ENCODE results near the gene PERCC1.

The PERCC1 gene

GRCh38 chr16:1429012-1429411, 1.9 kb upstream of the PERCC1 start:
- H3K4me3 ChIP-seq = no peak overlapping the region
- no peak for TF ChIP-seq CTCF (IDR thresholded peaks at IDR 0.05)

GRCh38 chr16:1429631-1430030, 1.2 kb upstream of the PERCC1 start:
- DNase-seq (ENCODE audit: low spot score) = no peak
- H3K27ac ChIP-seq = no peak overlapping the region
- no peak for TF ChIP-seq CTCF (IDR thresholded peaks at IDR 0.05)
- no peak overlapping the region for H3K4me3 ChIP-seq

More at GRCh38 chr16:1429012-1429411, 1.9 kb upstream of the PERCC1 start:
- DNase-seq (ENCODE audit: low spot score) = no peak
- no peak overlapping the region for H3K27ac ChIP-seq

DNA sequence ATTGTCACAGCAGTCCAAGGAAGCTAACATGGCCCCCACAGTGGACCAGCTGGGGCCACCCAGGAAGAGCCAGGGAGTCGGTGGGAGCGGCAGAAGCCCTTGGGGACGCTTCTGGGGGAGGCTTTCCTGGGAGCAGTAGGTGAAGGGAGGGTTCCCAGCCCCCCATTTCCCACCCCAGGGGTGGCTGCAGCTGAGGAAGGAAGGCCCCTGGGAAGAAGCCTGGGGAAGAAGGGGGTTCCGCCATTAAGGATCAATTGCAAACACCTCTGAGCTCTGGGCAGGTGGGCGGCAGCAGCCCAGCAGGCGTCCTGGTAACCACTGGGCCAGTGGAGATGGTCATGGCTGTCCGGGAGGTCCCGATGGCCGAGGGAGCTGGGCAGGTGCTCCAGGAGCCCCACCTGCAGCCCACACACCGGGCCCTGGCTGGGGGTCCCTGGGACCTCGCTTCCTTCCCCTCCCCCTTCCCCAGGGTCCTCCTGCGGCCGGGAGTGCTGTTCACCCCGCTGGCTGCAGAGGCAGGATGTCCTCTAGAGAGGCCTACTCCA, 592 bp upstream of the PERCC1 start:
- H3K27ac ChIP-seq = no peak overlapping the region
- no peak for DNase-seq (ENCODE audit: low spot score)
- no peak for TF ChIP-seq CTCF (IDR thresholded peaks at IDR 0.05)
- no peak overlapping the region for H3K4me3 ChIP-seq

GRCh38 chr16:1431497-1432270, 806 bp downstream of the PERCC1 start:
- H3K4me3 ChIP-seq = no peak overlapping the region
- TF ChIP-seq CTCF (IDR thresholded peaks at IDR 0.05) = no peak
- H3K27ac ChIP-seq = no peak overlapping the region
- no peak for DNase-seq (ENCODE audit: low spot score)

DNA sequence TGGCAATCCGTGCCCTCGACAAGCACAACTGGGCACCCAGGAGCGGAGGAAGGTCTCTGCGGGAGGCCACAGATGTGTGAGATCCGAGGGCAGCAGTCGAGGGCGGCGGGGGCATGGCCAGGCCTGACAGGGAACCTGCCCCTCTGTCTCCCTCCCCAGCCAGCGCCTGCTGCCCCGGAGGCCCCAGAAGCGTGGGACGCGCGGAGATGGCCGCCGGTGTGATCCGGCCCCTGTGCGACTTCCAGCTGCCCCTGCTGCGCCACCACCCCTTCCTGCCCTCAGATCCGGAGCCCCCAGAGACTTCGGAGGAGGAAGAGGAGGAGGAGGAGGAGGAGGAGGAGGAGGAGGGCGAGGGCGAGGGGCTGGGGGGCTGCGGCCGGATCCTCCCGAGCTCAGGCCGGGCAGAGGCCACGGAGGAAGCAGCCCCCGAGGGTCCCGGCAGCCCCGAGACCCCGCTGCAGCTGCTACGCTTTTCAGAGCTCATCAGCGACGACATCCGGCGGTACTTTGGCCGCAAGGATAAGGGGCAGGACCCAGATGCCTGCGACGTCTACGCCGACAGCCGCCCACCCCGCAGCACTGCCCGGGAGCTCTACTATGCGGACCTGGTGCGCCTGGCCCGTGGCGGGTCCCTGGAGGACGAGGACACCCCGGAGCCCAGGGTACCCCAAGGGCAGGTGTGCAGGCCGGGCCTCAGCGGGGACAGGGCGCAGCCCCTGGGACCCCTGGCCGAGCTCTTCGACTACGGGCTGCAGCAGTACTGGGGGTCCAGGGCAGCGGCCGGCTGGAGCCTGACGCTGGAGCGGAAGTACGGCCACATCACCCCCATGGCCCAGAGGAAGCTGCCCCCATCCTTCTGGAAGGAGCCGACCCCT, 1.7 kb downstream of the PERCC1 start:
- no peak for TF ChIP-seq CTCF (IDR thresholded peaks at IDR 0.05)
- Histone ChIP-seq H3K27ac (no peak overlapping the region), H3K4me3 (no peak overlapping the region)
- DNase-seq (ENCODE audit: low spot score) = no peak

- no peak overlapping the region for H3K4me3 ChIP-seq
- no peak for DNase-seq (ENCODE audit: low spot score)
- TF ChIP-seq CTCF (IDR thresholded peaks at IDR 0.05) = no peak
- H3K27ac ChIP-seq = no peak overlapping the region
Observed at GRCh38 chr16:1433263-1433560, 2.3 kb downstream of the PERCC1 start.

All from coronary artery (tissue), 2 donors.